ENCODE data around the gene ZSCAN26.

Gene ZSCAN26

DNA sequence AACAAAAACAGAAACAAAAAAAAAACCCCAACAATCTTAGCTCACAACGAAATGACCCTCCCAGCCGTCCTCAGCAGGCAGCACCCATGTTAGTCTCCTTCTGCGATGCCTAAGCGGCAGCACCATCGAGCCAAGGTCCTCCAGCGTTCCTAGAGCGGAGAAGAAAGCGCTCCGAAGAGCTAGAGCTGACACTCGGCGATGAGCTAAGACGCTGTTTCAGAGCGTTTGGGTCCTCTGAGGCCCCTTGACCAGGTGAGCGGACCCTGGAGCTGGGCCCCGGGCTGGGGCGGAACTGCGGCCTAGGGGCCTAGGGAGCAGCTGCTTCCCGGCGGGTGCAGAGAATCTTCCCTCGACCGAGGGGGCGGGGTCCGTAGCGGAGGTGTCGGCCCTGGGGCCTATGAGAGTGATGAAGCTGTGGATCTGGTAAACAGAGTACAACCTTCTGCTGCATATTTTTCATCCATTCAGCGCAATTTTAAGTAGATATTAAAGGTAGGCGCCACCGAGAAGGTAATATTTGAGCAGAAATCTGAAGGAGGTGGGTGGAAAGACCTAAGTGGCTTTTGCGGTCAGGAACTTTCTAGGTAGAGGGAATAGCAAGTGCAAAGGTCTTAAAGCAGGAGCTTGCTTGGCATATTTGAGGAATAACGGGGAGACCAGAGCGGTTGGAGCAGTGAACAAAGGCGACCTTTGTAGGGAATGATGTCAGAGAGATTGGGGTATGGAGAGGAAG is at the start of gene ZSCAN26:
TSS of gene ZSCAN26 (plus strand) at position 182 of the 733 bp plus-strand sequence. CDS start 4,777 bp downstream, outside the sequence.
- TF ChIP-seq, protein P1, sequence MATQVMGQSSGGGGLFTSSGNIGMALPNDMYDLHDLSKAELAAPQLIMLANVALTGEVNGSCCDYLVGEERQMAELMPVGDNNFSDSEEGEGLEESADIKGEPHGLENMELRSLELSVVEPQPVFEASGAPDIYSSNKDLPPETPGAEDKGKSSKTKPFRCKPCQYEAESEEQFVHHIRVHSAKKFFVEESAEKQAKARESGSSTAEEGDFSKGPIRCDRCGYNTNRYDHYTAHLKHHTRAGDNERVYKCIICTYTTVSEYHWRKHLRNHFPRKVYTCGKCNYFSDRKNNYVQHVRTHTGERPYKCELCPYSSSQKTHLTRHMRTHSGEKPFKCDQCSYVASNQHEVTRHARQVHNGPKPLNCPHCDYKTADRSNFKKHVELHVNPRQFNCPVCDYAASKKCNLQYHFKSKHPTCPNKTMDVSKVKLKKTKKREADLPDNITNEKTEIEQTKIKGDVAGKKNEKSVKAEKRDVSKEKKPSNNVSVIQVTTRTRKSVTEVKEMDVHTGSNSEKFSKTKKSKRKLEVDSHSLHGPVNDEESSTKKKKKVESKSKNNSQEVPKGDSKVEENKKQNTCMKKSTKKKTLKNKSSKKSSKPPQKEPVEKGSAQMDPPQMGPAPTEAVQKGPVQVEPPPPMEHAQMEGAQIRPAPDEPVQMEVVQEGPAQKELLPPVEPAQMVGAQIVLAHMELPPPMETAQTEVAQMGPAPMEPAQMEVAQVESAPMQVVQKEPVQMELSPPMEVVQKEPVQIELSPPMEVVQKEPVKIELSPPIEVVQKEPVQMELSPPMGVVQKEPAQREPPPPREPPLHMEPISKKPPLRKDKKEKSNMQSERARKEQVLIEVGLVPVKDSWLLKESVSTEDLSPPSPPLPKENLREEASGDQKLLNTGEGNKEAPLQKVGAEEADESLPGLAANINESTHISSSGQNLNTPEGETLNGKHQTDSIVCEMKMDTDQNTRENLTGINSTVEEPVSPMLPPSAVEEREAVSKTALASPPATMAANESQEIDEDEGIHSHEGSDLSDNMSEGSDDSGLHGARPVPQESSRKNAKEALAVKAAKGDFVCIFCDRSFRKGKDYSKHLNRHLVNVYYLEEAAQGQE (IDR thresholded peaks at IDR 0.05; ENCODE audit: low read depth): no peak
- TF ChIP-seq YY1 (IDR thresholded peaks at IDR 0.05; ENCODE audit: low read depth): peak; percentile 60; the same call in 1 of the 2 replicates
- no peak for TF ChIP-seq NFIC (IDR thresholded peaks at IDR 0.05)
- TF ChIP-seq, protein P2, sequence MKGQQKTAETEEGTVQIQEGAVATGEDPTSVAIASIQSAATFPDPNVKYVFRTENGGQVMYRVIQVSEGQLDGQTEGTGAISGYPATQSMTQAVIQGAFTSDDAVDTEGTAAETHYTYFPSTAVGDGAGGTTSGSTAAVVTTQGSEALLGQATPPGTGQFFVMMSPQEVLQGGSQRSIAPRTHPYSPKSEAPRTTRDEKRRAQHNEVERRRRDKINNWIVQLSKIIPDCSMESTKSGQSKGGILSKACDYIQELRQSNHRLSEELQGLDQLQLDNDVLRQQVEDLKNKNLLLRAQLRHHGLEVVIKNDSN (IDR thresholded peaks at IDR 0.05): no peak
- no peak; the same call in 1 of the 2 replicates for TF ChIP-seq ZBTB7A (IDR thresholded peaks at IDR 0.05; ENCODE audit: low read depth)
- TF ChIP-seq, protein P3, sequence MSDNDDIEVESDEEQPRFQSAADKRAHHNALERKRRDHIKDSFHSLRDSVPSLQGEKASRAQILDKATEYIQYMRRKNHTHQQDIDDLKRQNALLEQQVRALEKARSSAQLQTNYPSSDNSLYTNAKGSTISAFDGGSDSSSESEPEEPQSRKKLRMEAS (IDR thresholded peaks at IDR 0.05): peak; percentile 21; the same call in 1 of the 2 replicates
- TF ChIP-seq TAF1 (IDR thresholded peaks at IDR 0.05; ENCODE audit: low read depth): peak; percentile 71
- peak; percentile 58; the same call in 1 of the 2 replicates for TF ChIP-seq TCF12 (IDR thresholded peaks at IDR 0.05; ENCODE audit: low read depth)
- no peak for TF ChIP-seq CREB1 (IDR thresholded peaks at IDR 0.05; ENCODE audit: low read depth)
- no peak for TF ChIP-seq EP300 (IDR thresholded peaks at IDR 0.05; ENCODE audit: borderline replicate concordance)

DNA sequence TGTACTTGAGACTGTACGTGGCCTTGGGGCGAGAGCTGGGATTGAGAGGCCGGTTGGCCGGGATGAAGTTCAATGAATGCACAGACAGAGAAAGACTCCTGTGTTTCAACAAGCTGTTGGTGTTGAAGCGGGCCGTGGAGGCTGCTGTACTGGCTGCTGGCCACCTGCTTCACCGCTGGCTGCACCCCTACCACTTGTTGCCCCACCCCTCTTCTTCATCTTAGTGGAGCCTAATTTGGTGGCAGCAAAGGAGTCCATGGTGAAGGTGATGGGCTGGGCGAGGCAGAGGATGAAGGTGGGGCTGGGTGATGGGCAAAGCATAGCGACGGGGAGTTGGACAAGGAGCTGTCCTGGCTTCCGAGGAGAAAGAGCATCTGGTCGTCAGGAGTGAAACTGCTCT is 49.1 kb upstream of the ZSCAN26 start:
- TF ChIP-seq CEBPB (IDR thresholded peaks at IDR 0.05): no peak
- TF ChIP-seq, protein P1 (IDR thresholded peaks at IDR 0.05; ENCODE audit: low read depth): no peak
- TF ChIP-seq CREB1 (IDR thresholded peaks at IDR 0.05; ENCODE audit: low read depth): no peak
- no peak for TF ChIP-seq TCF12 (IDR thresholded peaks at IDR 0.05; ENCODE audit: low read depth)
- no peak for TF ChIP-seq NFIC (IDR thresholded peaks at IDR 0.05)
- TF ChIP-seq, protein P2 (IDR thresholded peaks at IDR 0.05): no peak
- no peak for TF ChIP-seq TEAD4 (IDR thresholded peaks at IDR 0.05)
- TF ChIP-seq RAD21 (IDR thresholded peaks at IDR 0.05; ENCODE audit: low read depth): no peak
- no peak for TF ChIP-seq FOXM1 (IDR thresholded peaks at IDR 0.05; ENCODE audit: borderline replicate concordance, low read depth)
- no peak for TF ChIP-seq TAF1 (IDR thresholded peaks at IDR 0.05; ENCODE audit: low read depth)
- TF ChIP-seq EGR1 (IDR thresholded peaks at IDR 0.05): no peak
- TF ChIP-seq ZBTB7A (IDR thresholded peaks at IDR 0.05; ENCODE audit: low read depth): no peak
- no peak for TF ChIP-seq YY1 (IDR thresholded peaks at IDR 0.05; ENCODE audit: low read depth)
- TF ChIP-seq, protein P3 (IDR thresholded peaks at IDR 0.05): no peak
- TF ChIP-seq EP300 (IDR thresholded peaks at IDR 0.05; ENCODE audit: borderline replicate concordance): no peak

DNA sequence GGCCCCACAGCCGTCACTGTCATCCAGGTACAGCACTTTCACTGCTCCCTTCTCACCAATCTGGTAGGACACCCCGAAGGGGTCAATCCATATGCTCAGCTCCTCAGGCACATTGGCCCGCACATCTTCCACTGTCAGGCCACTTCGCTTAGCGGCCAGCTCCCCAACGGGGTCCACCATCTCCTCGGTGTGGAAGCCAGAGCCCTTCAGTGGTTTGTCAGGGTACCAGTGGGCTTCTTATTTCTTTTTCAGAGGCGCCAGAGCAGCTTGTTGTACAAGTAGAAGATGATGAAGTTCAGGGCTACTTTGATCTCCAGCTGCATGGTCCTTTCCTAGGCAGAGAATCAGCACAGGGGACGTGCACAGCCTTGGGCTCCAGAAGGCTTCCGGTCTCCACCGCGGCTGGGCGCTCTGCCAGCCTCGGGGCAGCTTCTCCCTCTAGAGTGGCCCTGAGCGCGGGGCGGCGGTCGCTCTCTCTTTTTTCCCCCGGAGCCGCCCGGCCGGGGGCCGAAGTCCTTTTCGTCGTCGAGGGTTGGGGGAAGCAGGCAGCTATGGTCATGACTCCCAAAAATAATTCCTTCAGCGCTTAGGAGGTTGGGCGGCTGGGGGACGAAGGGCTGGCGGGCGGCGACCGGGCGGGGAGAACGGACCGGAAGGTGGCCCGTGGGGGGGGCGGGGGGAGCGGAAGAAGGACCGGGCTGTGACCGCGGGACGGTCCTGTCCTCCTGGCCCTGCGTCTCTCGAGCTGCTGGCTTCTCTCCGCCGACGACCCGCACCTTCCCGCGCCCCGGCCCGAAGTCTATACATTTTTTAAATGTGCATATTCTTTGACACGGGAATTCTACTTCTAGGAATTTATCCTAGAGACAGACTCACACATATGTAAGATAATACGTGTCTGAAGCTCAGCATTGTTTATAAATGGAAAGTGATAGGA is 48.4 kb upstream of the ZSCAN26 start:
- TF ChIP-seq FOXM1 (IDR thresholded peaks at IDR 0.05; ENCODE audit: borderline replicate concordance, low read depth) (no peak), TAF1 (IDR thresholded peaks at IDR 0.05; ENCODE audit: low read depth) (0 out of 2 replicates have a peak, but pooled peaks have one; percentile 33), EGR1 (IDR thresholded peaks at IDR 0.05) (no peak)
- TF ChIP-seq, protein P3 (IDR thresholded peaks at IDR 0.05): peak; percentile 93

DNA sequence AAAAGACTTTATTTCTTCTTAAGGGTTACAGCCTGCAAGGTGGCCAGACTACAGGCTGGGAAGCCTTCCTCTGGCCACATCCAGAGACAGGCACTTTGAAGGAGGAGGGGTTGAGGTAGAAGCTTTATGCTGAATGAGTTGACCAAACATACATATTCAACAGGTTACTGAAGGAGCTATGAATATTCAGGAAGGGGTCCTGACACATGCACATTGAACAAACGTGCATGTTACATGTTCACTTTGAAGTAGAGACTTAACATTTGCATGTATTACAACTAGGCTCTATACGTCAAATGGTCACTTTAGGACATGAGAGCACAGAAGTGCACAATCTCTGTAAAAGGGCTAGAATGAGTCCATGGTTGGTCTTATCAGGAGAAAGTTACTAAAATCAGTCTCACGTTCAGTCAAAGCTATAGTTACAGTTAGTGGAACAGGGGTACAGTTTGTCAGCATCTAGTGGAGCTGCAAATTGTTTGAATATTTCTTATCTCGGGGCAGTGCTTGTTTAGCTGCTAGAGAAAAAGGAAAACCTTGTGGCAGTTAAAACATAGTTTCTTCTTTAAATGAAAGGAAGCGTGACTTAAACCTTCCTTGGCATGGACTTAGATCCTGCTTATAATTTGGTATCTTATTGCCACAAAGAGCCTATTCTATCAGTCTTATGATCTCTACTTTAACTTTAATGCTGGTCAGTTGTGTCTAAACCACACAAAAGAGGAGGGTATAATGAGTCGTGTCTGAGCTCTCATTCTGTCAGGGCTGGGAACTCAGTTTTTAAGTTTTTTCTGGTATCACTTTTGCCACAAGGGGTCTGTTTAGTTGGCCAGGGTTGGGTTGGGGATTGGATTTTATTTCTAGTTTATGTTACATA is 46.4 kb upstream of the ZSCAN26 start:
- TF ChIP-seq EP300 (IDR thresholded peaks at IDR 0.05; ENCODE audit: borderline replicate concordance) (no peak), CREB1 (IDR thresholded peaks at IDR 0.05; ENCODE audit: low read depth) (no peak), YY1 (IDR thresholded peaks at IDR 0.05; ENCODE audit: low read depth) (no peak), TAF1 (IDR thresholded peaks at IDR 0.05; ENCODE audit: low read depth) (no peak), TCF12 (IDR thresholded peaks at IDR 0.05; ENCODE audit: low read depth) (no peak), ZBTB7A (IDR thresholded peaks at IDR 0.05; ENCODE audit: low read depth) (no peak), RAD21 (IDR thresholded peaks at IDR 0.05; ENCODE audit: low read depth) (no peak), NFIC (IDR thresholded peaks at IDR 0.05) (no peak), FOXM1 (IDR thresholded peaks at IDR 0.05; ENCODE audit: borderline replicate concordance, low read depth) (no peak)

All from Ishikawa (cell line).